Stomach (tissue), 9 donors: ENCODE measurements around the gene RCBTB2. TPM values are rescaled to one million over a fixed set of nuclear protein-coding genes. Genes with fewer than 3 reads are reported as not detected.
A peak's percentile ranks its signal among the peaks of the same experiment; 100 is the strongest.

ENCODE experiments used
- DNase-seq, 2 donors: peaks; one replicate each; pipeline versions ENCODE4 v3.0.0 to v3.0.0-alpha.2; 2013 to 2019
- H3K27ac ChIP-seq, 5 donors: fragments of 200-600 bp in 4 of 5; sonication (generic) in 4 of 5; one replicate each; pipeline ENCODE4 v1.5.1; 2013 to 2019; ENCODE audit warnings: mild to moderate bottlenecking in 1 of 5, moderate library complexity in 1 of 5
- H3K27me3 ChIP-seq, 3 donors: fragments of 200-600 bp; sonication (generic); one replicate each; pipeline ENCODE4 v1.5.1; 2017 to 2019; ENCODE audit warnings: mixed run types in 1 of 3
- H3K36me3 ChIP-seq, 4 donors: fragments of 200-600 bp; sonication (generic); 1 replicate in 3 of 4; 2 replicates in 1 of 4; pipeline ENCODE4 v1.5.1; 2016 to 2019
- H3K4me1 ChIP-seq, 4 donors: fragments of 200-600 bp; sonication (generic); one replicate each; pipeline ENCODE4 v1.5.1; 2016 to 2019
- H3K4me3 ChIP-seq, 4 donors: fragments of 200-600 bp; sonication (generic) in 3 of 4; one replicate each; pipeline ENCODE4 v1.5.1; 2016 to 2019; ENCODE audit warnings: mild to moderate bottlenecking in 1 of 4
- H3K9me3 ChIP-seq, 4 donors: fragments of 200-600 bp; sonication (generic); one replicate each; pipeline ENCODE4 v1.5.1; 2016 to 2019
- EP300 ChIP-seq: sonication (generic); formaldehyde crosslinking; IDR thresholded peaks from one replicate; pipeline ENCODE4 v1.6.1; 2017; ENCODE audit warnings: antibody characterized with exemption
- POLR2A ChIP-seq, 4 donors: fragments of 450-650 bp; IDR thresholded peaks; one replicate each; pipeline ENCODE4 v1.6.1; 2016; ENCODE audit warnings: antibody characterized with exemption in 4 of 4, control low read depth in 2 of 4, mild to moderate bottlenecking in 1 of 4, moderate library complexity in 1 of 4
- POLR2AphosphoS5 ChIP-seq, 3 donors: sonication (generic); formaldehyde crosslinking; IDR thresholded peaks; one replicate each; pipeline ENCODE4 v1.6.1; 2016; ENCODE audit warnings: antibody characterized with exemption in 3 of 3
- WGBS, 5 donors: extraction: QIAGEN DNeasy Blood & Tissue Kit in 3 of 5; methylation state at CpG; one replicate each; pipeline versions ENCODE4 v1.1.5 to v1.1.7; 2013 to 2018; 5-methylcytosine and 5-hydroxymethylcytosine counted together
- intact Hi-C: fragments of 100-400 bp; cut with DNase I; formaldehyde crosslinking; loops from one replicate; pipeline ENCODE4 v1.15.1; 2023; ENCODE audit warnings: low total_unique reads
- polyA plus RNA-seq, 3 donors: library from polyadenylated mRNA; stranded (reverse); fragments of 200-250 nt; gene quantifications; one replicate each; pipeline ENCODE4 v1.2.3, GENCODE V29; 2013
- total RNA-seq, 5 donors: library from RNA; depleted of rRNA; stranded (reverse); fragments of >200 nt; gene quantifications; one replicate each; pipeline versions ENCODE4 v1.1.0 to v1.2.3, GENCODE V29; 2014 to 2016
- TF ChIP-seq, protein P1 (sequence below), 7 experiments: fragments of 450-650 bp in 4 of 7; fragments of 200-600 bp in 3 of 7; sonication (generic) in 3 of 7; IDR thresholded peaks; one replicate each; pipeline ENCODE4 v1.5.1; 2016 to 2019; ENCODE audit warnings: antibody characterized with exemption in 7 of 7, control low read depth in 2 of 7, mild to moderate bottlenecking in 1 of 7
- donor health status: healthy with polysubstance abuse.
- donor health status: Bipolar disorder and iron deficiency.
- donor health status: healthy.

The RCBTB2 gene
- total and polyA plus RNA-seq, 8 donors: 0.29 to 56.6 (median 7.6) TPM

DNA sequence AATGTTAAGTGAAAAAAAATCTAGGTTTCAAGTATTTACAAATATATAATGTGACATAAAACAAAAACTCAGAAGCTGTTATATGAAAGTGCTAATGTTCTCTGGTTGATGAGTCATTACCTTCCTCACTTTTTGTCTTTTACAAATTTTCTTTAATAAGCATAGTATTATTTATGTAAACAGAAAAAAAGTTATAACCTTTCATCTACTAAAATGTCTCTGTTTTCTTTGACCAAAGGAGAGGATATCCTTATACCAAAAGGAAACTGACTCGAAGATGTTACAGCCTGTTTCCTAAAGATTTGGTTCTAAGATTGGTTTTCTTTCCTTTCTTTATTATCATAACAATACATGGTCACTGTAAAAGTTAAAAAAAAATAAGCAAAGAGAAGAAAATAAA lies 38.0 kb downstream of the RCBTB2 start:
- peak overlapping the region in 1 of 5 donors; percentile 86 for H3K27ac ChIP-seq
- DNase-seq: no peak

DNA sequence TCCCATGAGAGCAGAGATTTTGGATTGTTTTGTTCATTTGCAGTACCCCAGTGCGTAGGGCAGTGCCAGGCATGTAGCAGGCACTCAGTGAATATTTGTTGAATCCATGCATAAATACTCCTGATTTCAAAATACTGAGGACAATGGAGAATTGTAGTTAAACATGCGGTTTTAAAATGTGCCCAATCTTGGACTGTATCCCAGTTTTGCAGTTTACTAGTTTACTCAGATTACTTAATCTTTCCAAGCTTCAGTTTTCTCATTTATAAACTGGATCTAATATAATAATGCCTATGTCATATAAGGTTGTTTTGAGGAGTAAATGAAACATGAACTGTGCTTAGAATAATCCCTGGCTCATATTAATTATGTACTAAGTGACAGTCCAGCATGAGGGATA lies 39.0 kb downstream of the RCBTB2 start:
- Histone ChIP-seq H3K27me3 (no peaks in the 10 kb centered on the region), H3K9me3 (no peaks in the 10 kb centered on the region), H3K4me1 (peaks cover 0 to 44% (median 10%) of the 10 kb centered on the region in 4 donors), H3K36me3 (peaks cover 0 to 32% (median 13%) of the 10 kb centered on the region in 4 donors), H3K27ac (peak overlapping the region in 4 of 5 donors; percentile 65 to 86 (median 74)), H3K4me3 (no peak overlapping the region)
- 29 to 63% (median 37%) methylated on average over 2 of the region's 2 CpGs for WGBS, 5 donors
- TF ChIP-seq POLR2A (IDR thresholded peaks at IDR 0.05) (no peak), EP300 (no peak), POLR2AphosphoS5 (IDR thresholded peaks at IDR 0.05) (no peak)
- TF ChIP-seq, protein P1, sequence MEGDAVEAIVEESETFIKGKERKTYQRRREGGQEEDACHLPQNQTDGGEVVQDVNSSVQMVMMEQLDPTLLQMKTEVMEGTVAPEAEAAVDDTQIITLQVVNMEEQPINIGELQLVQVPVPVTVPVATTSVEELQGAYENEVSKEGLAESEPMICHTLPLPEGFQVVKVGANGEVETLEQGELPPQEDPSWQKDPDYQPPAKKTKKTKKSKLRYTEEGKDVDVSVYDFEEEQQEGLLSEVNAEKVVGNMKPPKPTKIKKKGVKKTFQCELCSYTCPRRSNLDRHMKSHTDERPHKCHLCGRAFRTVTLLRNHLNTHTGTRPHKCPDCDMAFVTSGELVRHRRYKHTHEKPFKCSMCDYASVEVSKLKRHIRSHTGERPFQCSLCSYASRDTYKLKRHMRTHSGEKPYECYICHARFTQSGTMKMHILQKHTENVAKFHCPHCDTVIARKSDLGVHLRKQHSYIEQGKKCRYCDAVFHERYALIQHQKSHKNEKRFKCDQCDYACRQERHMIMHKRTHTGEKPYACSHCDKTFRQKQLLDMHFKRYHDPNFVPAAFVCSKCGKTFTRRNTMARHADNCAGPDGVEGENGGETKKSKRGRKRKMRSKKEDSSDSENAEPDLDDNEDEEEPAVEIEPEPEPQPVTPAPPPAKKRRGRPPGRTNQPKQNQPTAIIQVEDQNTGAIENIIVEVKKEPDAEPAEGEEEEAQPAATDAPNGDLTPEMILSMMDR (IDR thresholded peaks at IDR 0.05): no peak
- DNase-seq: no peak
- intact Hi-C loops: no loop called here

More for the DNA sequence above, 38.0 kb downstream of the RCBTB2 start:
- no peaks in the 10 kb centered on the region for H3K9me3 ChIP-seq
- peaks cover 0 to 44% (median 10%) of the 10 kb centered on the region in 4 donors for H3K4me1 ChIP-seq
- H3K27me3 ChIP-seq: no peaks in the 10 kb centered on the region
- H3K4me3 ChIP-seq: no peak overlapping the region
- WGBS, 5 donors: 63 to 87% (median 77%) methylated on average over 1 of the region's 1 CpG
- no peak for TF ChIP-seq POLR2AphosphoS5 (IDR thresholded peaks at IDR 0.05)
- TF ChIP-seq POLR2A (IDR thresholded peaks at IDR 0.05): no peak
- no peak for TF ChIP-seq EP300
- TF ChIP-seq, protein P1 (IDR thresholded peaks at IDR 0.05): no peak
- H3K36me3 ChIP-seq: peaks cover 0 to 30% (median 14%) of the 10 kb centered on the region in 4 donors
- intact Hi-C loops: no loop called here

DNA sequence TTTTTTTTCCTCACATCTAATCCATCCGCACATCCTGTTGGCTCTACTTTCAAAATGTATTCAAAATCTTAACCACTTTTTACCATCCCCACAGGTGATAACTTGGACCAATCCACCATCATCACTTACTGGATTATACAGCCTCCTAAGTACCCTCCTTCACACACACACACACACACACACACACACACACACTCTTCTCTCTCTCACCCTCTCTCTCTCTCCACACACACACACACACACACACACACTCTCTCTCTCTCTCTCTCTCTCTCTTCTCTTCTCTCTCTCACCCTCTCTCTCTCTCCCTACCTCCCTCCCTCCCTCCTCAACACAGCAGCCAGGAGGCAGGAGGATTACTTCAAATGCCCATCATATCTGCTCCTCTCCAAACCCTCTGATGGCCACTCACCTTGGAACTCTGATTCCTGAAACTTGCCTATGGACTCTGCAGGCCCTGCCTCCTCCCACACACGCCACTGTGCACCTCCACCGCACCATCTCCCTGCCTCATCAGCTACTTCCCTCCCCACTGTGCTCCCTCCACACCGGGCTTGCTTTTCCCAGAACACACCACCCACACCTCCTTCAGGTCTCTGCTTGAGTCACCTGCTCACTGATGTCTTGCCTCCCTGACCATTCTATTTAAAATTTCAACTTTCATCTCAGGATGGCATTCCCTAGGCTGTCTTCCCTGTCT lies 39.7 kb downstream of the RCBTB2 start:
- TF ChIP-seq POLR2A (IDR thresholded peaks at IDR 0.05): no peak
- TF ChIP-seq POLR2AphosphoS5 (IDR thresholded peaks at IDR 0.05): no peak
- no peak for TF ChIP-seq EP300
- TF ChIP-seq, protein P1 (IDR thresholded peaks at IDR 0.05): no peak
- peaks cover 0 to 44% (median 10%) of the 10 kb centered on the region in 4 donors for H3K4me1 ChIP-seq
- no peaks in the 10 kb centered on the region for H3K9me3 ChIP-seq
- 67 to 79% (median 72%) methylated on average over 4 of the region's 4 CpGs for WGBS, 5 donors
- H3K4me3 ChIP-seq: peak overlapping the region in 1 of 4 donors; percentile 30
- no peak for DNase-seq
- peaks cover 0 to 34% (median 12%) of the 10 kb centered on the region in 4 donors for H3K36me3 ChIP-seq
- H3K27me3 ChIP-seq: no peaks in the 10 kb centered on the region
- intact Hi-C loops: no loop called here
- peak overlapping the region in 4 of 5 donors; percentile 65 to 86 (median 74) for H3K27ac ChIP-seq

DNA sequence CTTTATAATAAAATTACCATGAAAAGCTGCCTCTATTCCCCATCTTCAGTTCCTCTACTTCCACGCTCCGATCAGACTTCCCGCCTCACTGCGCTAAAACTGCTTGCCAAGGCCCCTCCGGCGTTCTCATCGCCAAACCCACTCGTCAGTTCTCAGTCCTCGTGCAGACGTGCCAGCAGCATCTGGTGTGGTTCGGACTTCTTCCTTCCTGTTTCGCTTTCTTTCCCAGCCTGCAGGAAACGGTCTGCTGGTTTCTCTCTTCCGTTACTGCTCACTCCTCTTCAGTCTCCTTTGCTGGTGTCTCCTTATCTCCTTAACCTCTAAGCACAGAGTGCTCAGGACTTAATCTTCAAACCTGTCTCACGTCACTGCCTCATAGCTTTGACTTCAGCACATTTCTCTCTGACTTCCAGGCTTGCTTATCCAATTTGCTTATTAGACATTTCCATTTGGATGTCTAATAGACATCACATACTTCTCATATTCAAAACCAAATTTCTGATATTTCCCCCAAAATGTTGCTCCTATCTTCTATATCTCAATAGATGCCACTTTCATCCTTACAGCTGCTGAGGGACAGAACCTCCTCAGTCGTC lies 40.3 kb downstream of the RCBTB2 start:
- Histone ChIP-seq H3K27me3 (no peaks in the 10 kb centered on the region), H3K27ac (peak overlapping the region; percentile 14 to 86 (median 73)), H3K4me3 (peak overlapping the region in 3 of 4 donors; percentile 21 to 30 (median 23)), H3K4me1 (peaks cover 0 to 44% (median 10%) of the 10 kb centered on the region in 4 donors), H3K36me3 (peaks cover 0 to 33% (median 14%) of the 10 kb centered on the region in 4 donors), H3K9me3 (no peaks in the 10 kb centered on the region)
- intact Hi-C loops: no loop called here
- DNase-seq: peak; percentile 52 to 83
- WGBS, 5 donors: 48 to 69% (median 61%) methylated on average over 16 of the region's 16 CpGs
- TF ChIP-seq, protein P1 (IDR thresholded peaks at IDR 0.05): no peak
- TF ChIP-seq POLR2AphosphoS5 (IDR thresholded peaks at IDR 0.05): peak in 2 of 3 donors; percentile 75 to 80
- no peak for TF ChIP-seq POLR2A (IDR thresholded peaks at IDR 0.05)
